ENCODE data around the gene CNGA2.

- TF ChIP-seq CTCF (IDR thresholded peaks at IDR 0.05) (no peak), POLR2A (IDR thresholded peaks at IDR 0.05) (no peak), EP300 (IDR thresholded peaks at IDR 0.05) (no peak)
Measured at GRCh38 chrX:151762802-151763201, 28.3 kb downstream of the CNGA2 start.

Data from upper lobe of left lung (tissue), 4 donors.